ENCODE measurements around the gene HIVEP3.

The HIVEP3 gene

GRCh38 chr1:41891199-41891896, 27.4 kb downstream of the HIVEP3 start:
- DNase-seq = no peak

- DNase-seq = no peak
Measured at GRCh38 chr1:41890825-41891198, 27.9 kb downstream of the HIVEP3 start.

DNA sequence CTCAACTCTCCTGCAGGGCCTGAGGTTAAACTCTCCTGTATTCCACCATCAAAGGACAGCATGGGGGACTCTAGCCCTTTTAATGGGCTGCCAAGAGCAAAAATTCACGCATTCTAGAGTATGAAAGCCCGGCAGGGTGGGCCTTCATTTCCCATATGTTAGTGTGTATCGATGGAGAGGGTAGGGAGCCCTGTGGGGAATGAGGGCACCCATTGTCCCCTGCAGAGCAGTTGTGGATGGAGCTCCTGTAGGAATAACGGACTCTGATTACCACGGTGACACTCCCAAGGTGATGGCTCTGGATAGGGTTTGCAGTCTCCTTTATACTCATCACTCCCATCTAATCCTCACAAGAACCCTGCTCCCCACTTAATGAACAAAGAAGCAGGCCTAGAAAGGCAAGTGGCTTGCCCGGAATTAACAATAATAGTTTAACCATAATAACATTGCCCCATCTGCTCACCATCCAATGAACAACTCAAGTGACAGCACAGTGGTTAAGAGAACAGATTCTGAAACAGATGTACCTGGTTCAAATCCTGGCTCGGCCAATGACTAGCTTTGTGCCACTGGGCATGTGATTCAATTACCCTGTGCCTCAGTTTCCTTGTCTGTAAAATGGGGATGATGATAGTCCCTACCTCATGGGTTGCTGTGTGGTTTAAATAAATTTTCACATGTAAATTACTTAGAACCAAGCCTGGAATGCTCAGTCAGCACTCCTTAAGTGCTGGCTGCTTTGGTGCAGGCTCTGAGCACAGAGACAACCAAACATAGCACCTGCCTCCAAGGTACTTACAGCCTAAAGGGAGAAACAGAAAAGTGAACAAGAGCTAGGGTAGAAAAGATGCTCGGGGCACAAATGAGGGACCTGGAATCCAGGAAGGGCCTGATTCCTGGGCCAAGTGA, 29.0 kb downstream of the HIVEP3 start:
- no peak for DNase-seq

- no peak for DNase-seq
Measured at GRCh38 chr1:41888756-41889155, 30.0 kb downstream of the HIVEP3 start.

GRCh38 chr1:41887365-41887764, 31.4 kb downstream of the HIVEP3 start:
- DNase-seq = no peak

- DNase-seq = no peak
Measured at GRCh38 chr1:41884256-41885230, 34.2 kb downstream of the HIVEP3 start.

- no peak for DNase-seq
Measured at GRCh38 chr1:41883507-41883906, 35.2 kb downstream of the HIVEP3 start.

DNA sequence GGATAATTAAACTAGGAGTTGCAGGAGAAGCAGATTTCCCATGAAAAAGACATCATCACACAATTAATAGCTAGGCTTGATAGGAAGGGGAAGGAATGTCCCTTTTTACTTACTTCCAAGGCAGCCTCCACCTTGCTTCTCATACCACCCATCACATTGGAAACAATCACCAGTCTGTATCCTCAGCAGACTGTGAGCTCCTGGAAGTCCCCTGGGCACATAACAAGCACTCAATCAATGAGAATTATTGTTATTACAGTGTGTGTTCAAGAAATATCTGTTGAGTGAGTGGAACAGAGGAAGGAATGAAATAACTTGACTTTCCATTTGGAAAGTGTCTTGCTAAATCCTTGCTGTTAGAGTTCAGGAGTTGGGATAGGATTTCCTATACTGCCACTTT, 36.2 kb downstream of the HIVEP3 start:
- DNase-seq = no peak

- DNase-seq = no peak
Measured at GRCh38 chr1:41882068-41882477, 36.6 kb downstream of the HIVEP3 start.

GRCh38 chr1:41880950-41881885, 37.5 kb downstream of the HIVEP3 start:
- DNase-seq = no peak

- no peak for DNase-seq
Measured at GRCh38 chr1:41880261-41880660, 38.5 kb downstream of the HIVEP3 start.

DNA sequence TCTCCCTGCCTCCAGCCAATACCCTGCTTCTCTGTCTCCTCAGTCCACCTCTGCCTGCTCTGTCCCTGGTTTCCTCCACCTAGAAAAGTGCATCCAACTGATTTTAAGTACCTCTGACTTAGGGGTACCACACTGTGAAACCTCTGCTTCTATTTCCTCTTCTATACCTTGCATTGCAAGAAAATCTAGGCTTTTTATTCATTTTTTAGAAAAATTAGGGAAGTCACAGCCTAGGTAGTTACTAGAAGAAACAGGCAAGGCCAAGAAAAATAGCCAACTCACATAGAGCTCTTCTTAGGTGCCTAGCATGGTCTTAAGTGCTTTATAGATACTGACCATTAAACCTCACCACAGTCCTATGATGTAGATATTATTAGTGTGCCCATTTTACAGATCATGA, 39.1 kb downstream of the HIVEP3 start:
- no peak for DNase-seq

DNA sequence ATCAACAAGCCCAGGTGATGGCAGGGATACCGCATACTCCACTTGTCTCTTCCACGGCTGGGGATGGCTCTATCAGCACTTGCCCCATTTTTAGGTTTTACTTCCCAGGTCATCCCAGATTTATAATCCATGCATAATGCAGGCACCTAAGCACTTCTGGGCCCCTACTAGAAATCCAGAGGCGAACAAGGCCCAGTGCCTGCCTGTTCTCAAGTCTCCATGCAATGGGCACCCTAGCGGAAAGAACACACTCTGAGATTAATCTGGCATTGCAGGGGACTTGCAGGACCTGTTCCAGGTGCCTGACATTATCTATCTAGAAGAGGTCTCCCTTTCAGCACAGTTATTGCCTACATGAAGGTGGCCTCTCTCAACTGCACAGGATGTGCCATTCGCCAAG, 39.8 kb downstream of the HIVEP3 start:
- no peak for DNase-seq

- no peak for DNase-seq
Measured at GRCh38 chr1:41878495-41878894, 40.2 kb downstream of the HIVEP3 start.

GRCh38 chr1:41876576-41877445, 41.9 kb downstream of the HIVEP3 start:
- no peak for DNase-seq

- DNase-seq = no peak
Measured at GRCh38 chr1:41875487-41875886, 43.2 kb downstream of the HIVEP3 start.

GRCh38 chr1:41874903-41875411, 43.8 kb downstream of the HIVEP3 start:
- no peak for DNase-seq

DNA sequence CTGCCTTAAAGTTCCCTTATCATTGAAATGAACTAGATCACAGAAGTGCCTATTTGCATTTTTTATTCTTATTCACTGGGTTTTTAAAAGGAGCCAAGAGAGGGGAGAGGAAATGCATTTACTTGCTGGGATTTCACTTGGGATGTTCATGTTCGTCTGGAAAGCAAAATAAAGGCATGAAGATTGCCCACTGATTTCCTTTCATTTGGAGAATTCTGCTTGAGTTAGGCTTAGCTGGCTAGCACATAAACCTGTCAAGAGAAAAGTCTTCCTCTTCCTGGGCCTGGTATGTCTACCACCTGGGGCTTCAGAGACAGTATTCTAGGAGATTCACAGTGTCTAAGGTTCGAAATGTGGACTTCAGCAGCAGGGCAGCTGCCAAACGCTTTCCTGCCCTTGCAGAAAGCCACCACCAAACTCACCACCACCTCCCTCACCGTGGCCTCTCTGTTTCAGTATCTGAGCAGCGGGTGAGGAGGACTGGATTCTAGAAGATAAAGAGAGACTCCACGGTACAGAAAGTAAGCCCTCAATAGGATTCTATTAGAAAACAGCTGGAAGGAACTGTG, 44.5 kb downstream of the HIVEP3 start:
- no peak for DNase-seq

- no peak for DNase-seq
Measured at GRCh38 chr1:41872074-41872473, 46.6 kb downstream of the HIVEP3 start.

DNA sequence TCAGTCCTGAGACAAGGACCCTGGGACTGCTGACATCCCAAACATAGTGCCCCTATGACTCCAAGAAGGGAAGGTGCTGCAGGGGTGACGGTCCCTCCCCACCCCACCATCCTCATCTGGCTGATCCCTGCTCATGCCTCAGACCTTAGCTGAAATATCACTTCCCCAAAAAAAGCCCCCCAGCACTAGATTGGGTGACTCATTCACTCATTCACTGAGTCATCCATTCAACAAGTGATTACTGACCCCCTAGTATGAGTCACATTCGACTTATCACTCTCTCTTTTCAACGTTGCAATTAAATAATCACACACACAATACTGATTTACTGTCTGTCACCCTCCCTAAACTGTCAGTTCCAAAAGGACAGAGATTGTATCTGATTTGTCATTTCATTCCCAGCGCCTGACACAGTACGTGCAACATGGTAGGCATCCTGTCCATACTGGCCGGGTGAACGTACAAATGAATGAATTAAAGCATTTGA, 48.6 kb downstream of the HIVEP3 start:
- no peak for DNase-seq
